WTC11 (cell line): ENCODE measurements around the gene GDNF. TPM values are rescaled to one million over a fixed set of nuclear protein-coding genes. Genes with fewer than 3 reads are reported as not detected.

ENCODE experiments used
- ATAC-seq: fragments of 200-7000 bp; cut with Tn5 transposase; 2 replicates; pipeline ENCODE4 v1.10.0; 2021; ENCODE audit warnings: mild to moderate bottlenecking, moderate library complexity
- CTCF ChIA-PET: fragments of 300-600 bp; sonication (Branson Sonifier 250); formaldehyde crosslinking; loops from one replicate; lab custom pipeline; 2021; ENCODE audit warnings: antibody characterized with exemption; lab: Charles Lee
- POLR2A ChIA-PET: fragments of 350-600 bp; sonication (Branson Sonifier 250); formaldehyde crosslinking; loops from one replicate; lab custom pipeline; 2021; ENCODE audit warnings: antibody characterized with exemption; lab: Charles Lee
- DNase-seq: peaks from one replicate; pipeline ENCODE4 v3.0.0; 2021; ENCODE audit warnings: low spot score
- H3K27ac Mint-ChIP-seq: 2 replicates; pipeline ENCODE4 v1.8.0; 2021; ENCODE audit warnings: mixed read lengths
- H3K27me3 Mint-ChIP-seq: 2 replicates; pipeline ENCODE4 v1.8.0; 2021; ENCODE audit warnings: low read depth, mild to moderate bottlenecking, moderate library complexity, mixed read lengths
- H3K36me3 Mint-ChIP-seq: 2 replicates; pipeline ENCODE4 v1.8.0; 2021; ENCODE audit warnings: mixed read lengths
- H3K4me1 Mint-ChIP-seq: 2 replicates; pipeline ENCODE4 v1.8.0; 2022; ENCODE audit warnings: mixed read lengths
- H3K4me3 Mint-ChIP-seq: 2 replicates; pipeline ENCODE4 v1.8.0; 2021; ENCODE audit warnings: mild to moderate bottlenecking, moderate library complexity, mixed read lengths
- H3K9me3 Mint-ChIP-seq: 2 replicates; pipeline ENCODE4 v1.8.0; 2021; ENCODE audit warnings: mixed read lengths
- ATF1 ChIP-seq: sonication (generic); formaldehyde crosslinking; IDR thresholded peaks from 2 replicates; pipeline ENCODE4 v1.8.1; 2023; ENCODE audit warnings: mild to moderate bottlenecking, moderate library complexity, missing genetic modification reagents
- CREB1 ChIP-seq: sonication (generic); formaldehyde crosslinking; IDR thresholded peaks from 2 replicates; pipeline ENCODE4 v1.8.0; 2023; ENCODE audit warnings: mild to moderate bottlenecking, missing genetic modification reagents
- FOXK1 ChIP-seq: sonication (generic); formaldehyde crosslinking; IDR thresholded peaks from 2 replicates; pipeline ENCODE4 v1.8.0; 2022; ENCODE audit warnings: mild to moderate bottlenecking, moderate library complexity, missing genetic modification reagents
- GABPB1 ChIP-seq: sonication (generic); formaldehyde crosslinking; IDR thresholded peaks from 2 replicates; pipeline ENCODE4 v1.8.1; 2023; ENCODE audit warnings: mild to moderate bottlenecking, missing genetic modification reagents
- GRHL2 ChIP-seq: fragments of 250-450 bp; sonication (Bioruptor Pico); IDR thresholded peaks from 2 replicates; pipeline ENCODE4 v1.8.0; 2022; ENCODE audit warnings: mild to moderate bottlenecking, moderate library complexity; ENCODE audit not compliant: insufficient replicate concordance, severe bottlenecking
- NFATC4 ChIP-seq: fragments of 250-450 bp; sonication (Bioruptor Pico); IDR thresholded peaks from 2 replicates; pipeline ENCODE4 v1.9.0; 2021; ENCODE audit warnings: mild to moderate bottlenecking
- NFE2L1 ChIP-seq: sonication (generic); formaldehyde crosslinking; IDR thresholded peaks from 2 replicates; pipeline ENCODE4 v1.8.1; 2023; ENCODE audit warnings: missing genetic modification reagents
- OVOL2 ChIP-seq: fragments of 250-450 bp; sonication (Bioruptor Pico); IDR thresholded peaks from 2 replicates; pipeline ENCODE4 v1.9.0; 2021; ENCODE audit warnings: mild to moderate bottlenecking, borderline replicate concordance
- SMAD3 ChIP-seq: sonication (generic); formaldehyde crosslinking; IDR thresholded peaks from 2 replicates; pipeline ENCODE4 v1.8.0; 2022; ENCODE audit warnings: missing genetic modification reagents, mild to moderate bottlenecking, borderline replicate concordance
- SMAD4 ChIP-seq: sonication (generic); formaldehyde crosslinking; IDR thresholded peaks from 2 replicates; pipeline ENCODE4 v1.8.0; 2022; ENCODE audit warnings: mild to moderate bottlenecking, missing genetic modification reagents
- TCF7 ChIP-seq: sonication (generic); formaldehyde crosslinking; IDR thresholded peaks from 2 replicates; pipeline ENCODE4 v1.8.0; 2022; ENCODE audit warnings: mild to moderate bottlenecking, low read depth, missing genetic modification reagents, moderate library complexity
- TEAD1 ChIP-seq: sonication (generic); formaldehyde crosslinking; IDR thresholded peaks from 2 replicates; pipeline ENCODE4 v1.8.0; 2022; ENCODE audit warnings: mild to moderate bottlenecking, missing genetic modification reagents
- TEAD4 ChIP-seq: sonication (generic); formaldehyde crosslinking; IDR thresholded peaks from 2 replicates; pipeline ENCODE4 v1.8.0; 2022; ENCODE audit warnings: mild to moderate bottlenecking, missing genetic modification reagents
- TP53 ChIP-seq: sonication (generic); formaldehyde crosslinking; IDR thresholded peaks from 2 replicates; pipeline ENCODE4 v1.8.1; 2023; ENCODE audit warnings: mild to moderate bottlenecking, missing genetic modification reagents
- ZNF423 ChIP-seq: fragments of 250-450 bp; sonication (Bioruptor Pico); IDR thresholded peaks from 2 replicates; pipeline ENCODE4 v2.1.2; 2022; ENCODE audit warnings: mild to moderate bottlenecking, moderate library complexity
- total RNA-seq: library from RNA; stranded (reverse); gene quantifications from 3 replicates; pipeline ENCODE4 v1.2.3, GENCODE V29; 2021
- TF ChIP-seq, protein P1 (sequence below): sonication (generic); formaldehyde crosslinking; IDR thresholded peaks from 2 replicates; pipeline ENCODE4 v1.8.1; 2023; ENCODE audit warnings: mild to moderate bottlenecking, missing genetic modification reagents, moderate library complexity
- TF ChIP-seq, protein P2 (sequence below): sonication (generic); formaldehyde crosslinking; conservative IDR thresholded peaks from 2 replicates; pipeline ENCODE4 v1.8.1; 2022; ENCODE audit warnings: mild to moderate bottlenecking, missing genetic modification reagents
- TF ChIP-seq, protein P3 (sequence below): sonication (generic); formaldehyde crosslinking; IDR thresholded peaks from 2 replicates; pipeline ENCODE4 v1.8.0; 2023; ENCODE audit warnings: missing genetic modification reagents
- TF ChIP-seq, protein P4 (sequence below): sonication (generic); formaldehyde crosslinking; IDR thresholded peaks from 2 replicates; pipeline ENCODE4 v1.8.1; 2022; ENCODE audit warnings: low read depth, missing genetic modification reagents, borderline replicate concordance
- TF ChIP-seq, protein P5 (sequence below): fragments of 250-450 bp; sonication (Bioruptor Pico); IDR thresholded peaks from 2 replicates; pipeline ENCODE4 v1.9.0; 2021; ENCODE audit warnings: mild to moderate bottlenecking
- TF ChIP-seq, protein P6 (sequence below): sonication (generic); formaldehyde crosslinking; IDR thresholded peaks from 2 replicates; pipeline ENCODE4 v1.8.1; 2022; ENCODE audit warnings: low read depth, mild to moderate bottlenecking, moderate library complexity, missing genetic modification reagents, borderline replicate concordance
- TF ChIP-seq, protein P7 (sequence below): sonication (generic); formaldehyde crosslinking; IDR thresholded peaks from 2 replicates; pipeline ENCODE4 v1.8.1; 2023; ENCODE audit warnings: mild to moderate bottlenecking, missing genetic modification reagents
- TF ChIP-seq, protein P8 (sequence below): sonication (generic); formaldehyde crosslinking; IDR thresholded peaks from 2 replicates; pipeline ENCODE4 v1.8.0; 2022; ENCODE audit warnings: mild to moderate bottlenecking, missing genetic modification reagents

Gene GDNF
- total RNA-seq, 1 experiment from 2014 or later, result 4.7 TPM

DNA sequence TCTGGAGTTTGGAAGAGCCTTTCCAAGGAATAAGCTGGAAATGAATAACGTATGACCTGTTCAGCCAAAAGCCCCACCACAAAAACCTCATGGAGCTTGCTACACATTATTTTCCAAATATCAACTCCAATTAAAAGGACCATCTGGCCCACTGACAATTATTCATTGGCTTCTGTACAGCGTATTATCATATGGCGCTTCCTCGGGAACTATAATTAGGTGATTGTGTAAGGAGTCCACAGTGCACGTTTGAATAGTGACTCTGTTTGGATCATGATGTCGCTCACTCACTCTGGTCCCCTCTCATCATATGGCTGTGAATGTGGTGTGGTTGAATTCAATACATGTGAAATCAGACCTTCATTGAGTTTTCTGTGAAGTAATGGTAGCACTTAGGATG, 52.1 kb downstream of the GDNF start:
- Mint-ChIP-seq H3K36me3 (peaks cover 20% of the 10 kb centered on the region), H3K27ac (no peak overlapping the region), H3K4me3 (no peak overlapping the region), H3K9me3 (peaks cover 45% of the 10 kb centered on the region), H3K27me3 (peaks cover 16% of the 10 kb centered on the region), H3K4me1 (peaks cover 17% of the 10 kb centered on the region)
- TF ChIP-seq OVOL2 (CRISPR knock-in tag), result no peak
- ChIA-PET POLR2A (no interaction called here), CTCF (no interaction called here)
- ATAC-seq (no peak), DNase-seq (no peak)

DNA sequence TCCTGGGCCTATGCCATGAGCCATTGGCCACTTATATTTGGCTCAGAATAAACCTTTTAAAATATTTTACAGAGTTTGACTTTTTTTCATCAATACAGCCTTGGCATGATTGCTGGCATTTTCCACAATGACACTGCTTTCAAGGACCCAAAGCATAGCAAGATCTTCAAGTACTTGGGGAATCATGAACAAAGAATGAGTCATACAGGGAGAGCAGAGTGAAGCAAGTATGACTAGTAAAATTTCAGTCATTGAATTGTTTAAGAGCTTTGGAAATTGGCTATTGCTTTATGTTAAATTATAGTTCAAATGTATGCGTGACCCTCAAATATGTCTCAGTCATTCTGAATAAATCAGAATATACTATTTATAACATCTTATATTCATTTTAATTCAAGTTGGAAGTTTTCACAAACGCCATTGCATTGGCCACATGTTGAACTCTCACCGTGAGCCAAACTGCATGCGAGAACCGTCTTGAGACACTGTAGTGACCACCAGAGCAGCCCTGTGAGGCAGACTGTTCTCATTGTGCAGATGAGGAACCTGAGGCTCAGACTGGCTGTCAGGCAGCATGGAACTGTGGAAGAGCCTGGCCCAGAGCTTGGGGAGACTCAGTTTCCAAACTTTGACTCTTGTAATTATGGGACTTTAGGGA, 52.9 kb downstream of the GDNF start:
- Mint-ChIP-seq H3K27ac (peak overlapping the region; percentile 18), H3K9me3 (peaks cover 40% of the 10 kb centered on the region), H3K4me3 (no peak overlapping the region), H3K27me3 (peaks cover 16% of the 10 kb centered on the region), H3K4me1 (peaks cover 17% of the 10 kb centered on the region), H3K36me3 (peaks cover 20% of the 10 kb centered on the region)
- DNase-seq, result no peak
- POLR2A ChIA-PET, result no interaction called here
- CTCF ChIA-PET, result no interaction called here
- ATAC-seq, result no peak; the same call in 1 of the 2 replicates
- no peak for TF ChIP-seq TP53 (CRISPR knock-in tag)
- TF ChIP-seq SMAD3 (CRISPR knock-in tag), result no peak
- TF ChIP-seq, protein P1, sequence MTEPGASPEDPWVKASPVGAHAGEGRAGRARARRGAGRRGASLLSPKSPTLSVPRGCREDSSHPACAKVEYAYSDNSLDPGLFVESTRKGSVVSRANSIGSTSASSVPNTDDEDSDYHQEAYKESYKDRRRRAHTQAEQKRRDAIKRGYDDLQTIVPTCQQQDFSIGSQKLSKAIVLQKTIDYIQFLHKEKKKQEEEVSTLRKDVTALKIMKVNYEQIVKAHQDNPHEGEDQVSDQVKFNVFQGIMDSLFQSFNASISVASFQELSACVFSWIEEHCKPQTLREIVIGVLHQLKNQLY, result no peak
- no peak for TF ChIP-seq SMAD4 (CRISPR knock-in tag)
- TF ChIP-seq, protein P2, sequence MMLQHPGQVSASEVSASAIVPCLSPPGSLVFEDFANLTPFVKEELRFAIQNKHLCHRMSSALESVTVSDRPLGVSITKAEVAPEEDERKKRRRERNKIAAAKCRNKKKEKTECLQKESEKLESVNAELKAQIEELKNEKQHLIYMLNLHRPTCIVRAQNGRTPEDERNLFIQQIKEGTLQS (CRISPR knock-in tag), result no peak
- TF ChIP-seq NFE2L1, result no peak
- no peak for TF ChIP-seq TEAD4 (CRISPR knock-in tag)
- TF ChIP-seq FOXK1 (CRISPR knock-in tag), result no peak
- TF ChIP-seq, all 79 proteins: peak for 0

DNA sequence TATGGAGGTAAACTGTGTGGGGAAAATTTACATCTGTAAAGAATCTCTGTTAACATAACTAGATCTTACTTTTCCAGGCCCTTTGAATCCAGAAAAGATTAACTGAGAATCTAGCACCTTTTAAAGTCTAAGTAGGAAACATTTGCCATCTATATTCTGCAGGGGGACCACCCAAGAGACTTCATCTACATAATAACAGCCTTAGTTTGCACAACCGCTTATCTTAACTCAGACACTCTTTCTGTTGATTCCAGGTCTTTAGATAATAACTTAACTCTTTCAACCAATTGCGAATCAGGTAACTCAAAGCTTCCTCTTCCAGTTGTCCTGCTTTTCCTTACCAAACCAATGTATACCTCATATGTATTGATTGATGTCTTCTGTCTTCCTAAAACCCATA, 53.4 kb downstream of the GDNF start:
- peaks cover 16% of the 10 kb centered on the region for H3K27me3 Mint-ChIP-seq
- peaks cover 15% of the 10 kb centered on the region for H3K36me3 Mint-ChIP-seq
- CTCF ChIA-PET, result no interaction called here
- no peak overlapping the region for H3K4me3 Mint-ChIP-seq
- POLR2A ChIA-PET, result no interaction called here
- H3K4me1 Mint-ChIP-seq, result peaks cover 17% of the 10 kb centered on the region
- peak overlapping the region; percentile 18 for H3K27ac Mint-ChIP-seq
- ATAC-seq (peak; percentile 65), DNase-seq (no peak)
- peaks cover 34% of the 10 kb centered on the region for H3K9me3 Mint-ChIP-seq
- TF ChIP-seq, protein P3, sequence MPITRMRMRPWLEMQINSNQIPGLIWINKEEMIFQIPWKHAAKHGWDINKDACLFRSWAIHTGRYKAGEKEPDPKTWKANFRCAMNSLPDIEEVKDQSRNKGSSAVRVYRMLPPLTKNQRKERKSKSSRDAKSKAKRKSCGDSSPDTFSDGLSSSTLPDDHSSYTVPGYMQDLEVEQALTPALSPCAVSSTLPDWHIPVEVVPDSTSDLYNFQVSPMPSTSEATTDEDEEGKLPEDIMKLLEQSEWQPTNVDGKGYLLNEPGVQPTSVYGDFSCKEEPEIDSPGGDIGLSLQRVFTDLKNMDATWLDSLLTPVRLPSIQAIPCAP (CRISPR knock-in tag), result no peak
- TF ChIP-seq, protein P4, sequence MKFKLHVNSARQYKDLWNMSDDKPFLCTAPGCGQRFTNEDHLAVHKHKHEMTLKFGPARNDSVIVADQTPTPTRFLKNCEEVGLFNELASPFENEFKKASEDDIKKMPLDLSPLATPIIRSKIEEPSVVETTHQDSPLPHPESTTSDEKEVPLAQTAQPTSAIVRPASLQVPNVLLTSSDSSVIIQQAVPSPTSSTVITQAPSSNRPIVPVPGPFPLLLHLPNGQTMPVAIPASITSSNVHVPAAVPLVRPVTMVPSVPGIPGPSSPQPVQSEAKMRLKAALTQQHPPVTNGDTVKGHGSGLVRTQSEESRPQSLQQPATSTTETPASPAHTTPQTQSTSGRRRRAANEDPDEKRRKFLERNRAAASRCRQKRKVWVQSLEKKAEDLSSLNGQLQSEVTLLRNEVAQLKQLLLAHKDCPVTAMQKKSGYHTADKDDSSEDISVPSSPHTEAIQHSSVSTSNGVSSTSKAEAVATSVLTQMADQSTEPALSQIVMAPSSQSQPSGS (CRISPR knock-in tag), result no peak
- TF ChIP-seq, protein P5, sequence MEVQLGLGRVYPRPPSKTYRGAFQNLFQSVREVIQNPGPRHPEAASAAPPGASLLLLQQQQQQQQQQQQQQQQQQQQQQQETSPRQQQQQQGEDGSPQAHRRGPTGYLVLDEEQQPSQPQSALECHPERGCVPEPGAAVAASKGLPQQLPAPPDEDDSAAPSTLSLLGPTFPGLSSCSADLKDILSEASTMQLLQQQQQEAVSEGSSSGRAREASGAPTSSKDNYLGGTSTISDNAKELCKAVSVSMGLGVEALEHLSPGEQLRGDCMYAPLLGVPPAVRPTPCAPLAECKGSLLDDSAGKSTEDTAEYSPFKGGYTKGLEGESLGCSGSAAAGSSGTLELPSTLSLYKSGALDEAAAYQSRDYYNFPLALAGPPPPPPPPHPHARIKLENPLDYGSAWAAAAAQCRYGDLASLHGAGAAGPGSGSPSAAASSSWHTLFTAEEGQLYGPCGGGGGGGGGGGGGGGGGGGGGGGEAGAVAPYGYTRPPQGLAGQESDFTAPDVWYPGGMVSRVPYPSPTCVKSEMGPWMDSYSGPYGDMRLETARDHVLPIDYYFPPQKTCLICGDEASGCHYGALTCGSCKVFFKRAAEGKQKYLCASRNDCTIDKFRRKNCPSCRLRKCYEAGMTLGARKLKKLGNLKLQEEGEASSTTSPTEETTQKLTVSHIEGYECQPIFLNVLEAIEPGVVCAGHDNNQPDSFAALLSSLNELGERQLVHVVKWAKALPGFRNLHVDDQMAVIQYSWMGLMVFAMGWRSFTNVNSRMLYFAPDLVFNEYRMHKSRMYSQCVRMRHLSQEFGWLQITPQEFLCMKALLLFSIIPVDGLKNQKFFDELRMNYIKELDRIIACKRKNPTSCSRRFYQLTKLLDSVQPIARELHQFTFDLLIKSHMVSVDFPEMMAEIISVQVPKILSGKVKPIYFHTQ (CRISPR knock-in tag), result no peak
- TF ChIP-seq TEAD1, result no peak
- TF ChIP-seq, protein P2 (CRISPR knock-in tag), result no peak
- no peak for TF ChIP-seq GABPB1 (CRISPR knock-in tag)
- TF ChIP-seq ZNF423 (CRISPR knock-in tag), result no peak
- TF ChIP-seq, protein P6, sequence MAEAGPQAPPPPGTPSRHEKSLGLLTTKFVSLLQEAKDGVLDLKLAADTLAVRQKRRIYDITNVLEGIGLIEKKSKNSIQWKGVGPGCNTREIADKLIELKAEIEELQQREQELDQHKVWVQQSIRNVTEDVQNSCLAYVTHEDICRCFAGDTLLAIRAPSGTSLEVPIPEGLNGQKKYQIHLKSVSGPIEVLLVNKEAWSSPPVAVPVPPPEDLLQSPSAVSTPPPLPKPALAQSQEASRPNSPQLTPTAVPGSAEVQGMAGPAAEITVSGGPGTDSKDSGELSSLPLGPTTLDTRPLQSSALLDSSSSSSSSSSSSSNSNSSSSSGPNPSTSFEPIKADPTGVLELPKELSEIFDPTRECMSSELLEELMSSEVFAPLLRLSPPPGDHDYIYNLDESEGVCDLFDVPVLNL, result no peak
- no peak for TF ChIP-seq TCF7 (CRISPR knock-in tag)
- TF ChIP-seq, protein P7, sequence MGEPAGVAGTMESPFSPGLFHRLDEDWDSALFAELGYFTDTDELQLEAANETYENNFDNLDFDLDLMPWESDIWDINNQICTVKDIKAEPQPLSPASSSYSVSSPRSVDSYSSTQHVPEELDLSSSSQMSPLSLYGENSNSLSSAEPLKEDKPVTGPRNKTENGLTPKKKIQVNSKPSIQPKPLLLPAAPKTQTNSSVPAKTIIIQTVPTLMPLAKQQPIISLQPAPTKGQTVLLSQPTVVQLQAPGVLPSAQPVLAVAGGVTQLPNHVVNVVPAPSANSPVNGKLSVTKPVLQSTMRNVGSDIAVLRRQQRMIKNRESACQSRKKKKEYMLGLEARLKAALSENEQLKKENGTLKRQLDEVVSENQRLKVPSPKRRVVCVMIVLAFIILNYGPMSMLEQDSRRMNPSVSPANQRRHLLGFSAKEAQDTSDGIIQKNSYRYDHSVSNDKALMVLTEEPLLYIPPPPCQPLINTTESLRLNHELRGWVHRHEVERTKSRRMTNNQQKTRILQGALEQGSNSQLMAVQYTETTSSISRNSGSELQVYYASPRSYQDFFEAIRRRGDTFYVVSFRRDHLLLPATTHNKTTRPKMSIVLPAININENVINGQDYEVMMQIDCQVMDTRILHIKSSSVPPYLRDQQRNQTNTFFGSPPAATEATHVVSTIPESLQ (CRISPR knock-in tag), result no peak
- TF ChIP-seq, protein P8, sequence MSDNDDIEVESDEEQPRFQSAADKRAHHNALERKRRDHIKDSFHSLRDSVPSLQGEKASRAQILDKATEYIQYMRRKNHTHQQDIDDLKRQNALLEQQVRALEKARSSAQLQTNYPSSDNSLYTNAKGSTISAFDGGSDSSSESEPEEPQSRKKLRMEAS (CRISPR knock-in tag), result no peak
- no peak for TF ChIP-seq CREB1 (CRISPR knock-in tag)
- TF ChIP-seq ATF1 (CRISPR knock-in tag), result no peak
- no peak for TF ChIP-seq GRHL2
- TF ChIP-seq NFATC4 (CRISPR knock-in tag), result no peak
